HuH-7 (cell line): ENCODE data around the gene PAGR1.
"Not testable (repeated sequence)": the region's sequence is repeated elsewhere in the genome, so short reads cannot be mapped to it uniquely, and the experiment has no call there.

ENCODE experiments used
- DNase-seq: peaks from one replicate; pipeline ENCODE4 v3.0.0; 2011; ENCODE audit warnings: low spot score

The PAGR1 gene

GRCh38 chr16:29791845-29792807 is 23.8 kb upstream of the PAGR1 start:
- no peak for DNase-seq

GRCh38 chr16:29793153-29793552 is 22.8 kb upstream of the PAGR1 start:
- not testable (repeated sequence) for DNase-seq

DNA sequence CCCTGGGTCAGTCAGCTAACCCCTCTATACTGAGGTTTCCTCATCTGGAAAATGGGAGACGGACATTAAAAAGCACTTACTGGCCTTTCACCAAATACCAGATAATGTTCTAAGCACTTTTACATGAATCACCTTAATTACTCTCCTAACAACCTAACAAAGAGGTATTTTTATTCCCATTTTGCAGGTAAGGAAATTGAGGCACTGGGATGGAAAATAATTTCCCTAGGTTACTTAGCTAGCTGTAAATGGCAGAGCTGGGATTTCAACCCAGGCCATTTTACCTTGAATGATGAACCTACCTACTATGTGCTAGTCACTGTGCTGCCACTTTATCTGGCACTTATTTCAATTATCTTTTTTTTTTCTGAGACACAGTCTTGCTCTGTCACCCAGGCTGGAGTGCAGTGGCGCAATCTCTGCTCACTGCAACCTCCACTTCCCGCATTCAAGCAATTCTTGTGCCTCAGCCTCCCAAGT is 21.7 kb upstream of the PAGR1 start:
- DNase-seq = no peak

DNA sequence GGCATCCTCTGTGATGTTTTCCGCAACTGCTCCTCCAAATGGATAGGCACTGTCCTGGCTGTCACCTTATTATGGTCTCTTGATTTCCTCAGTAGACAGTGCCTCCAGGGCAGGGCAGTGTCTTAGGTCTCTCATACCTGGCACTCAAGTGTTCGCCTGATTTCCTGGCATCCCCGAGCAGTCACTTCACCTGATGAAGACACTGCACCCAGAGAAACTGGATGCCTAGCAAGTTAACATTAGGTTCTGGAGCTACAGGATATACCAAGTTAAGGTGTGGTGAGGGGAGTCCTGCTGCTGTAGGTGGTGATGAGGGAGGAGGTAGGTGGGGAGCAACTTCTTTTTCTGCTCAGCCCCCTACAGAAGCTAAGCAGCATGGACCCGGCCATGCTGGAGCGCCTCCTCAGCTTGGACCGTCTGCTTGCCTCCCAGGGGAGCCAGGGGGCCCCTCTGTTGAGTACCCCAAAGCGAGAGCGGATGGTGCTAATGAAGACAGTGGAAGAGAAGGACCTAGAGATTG is 13.5 kb upstream of the PAGR1 start:
- no peak for DNase-seq

GRCh38 chr16:29804020-29804419 is 11.9 kb upstream of the PAGR1 start:
- DNase-seq = no peak

DNA sequence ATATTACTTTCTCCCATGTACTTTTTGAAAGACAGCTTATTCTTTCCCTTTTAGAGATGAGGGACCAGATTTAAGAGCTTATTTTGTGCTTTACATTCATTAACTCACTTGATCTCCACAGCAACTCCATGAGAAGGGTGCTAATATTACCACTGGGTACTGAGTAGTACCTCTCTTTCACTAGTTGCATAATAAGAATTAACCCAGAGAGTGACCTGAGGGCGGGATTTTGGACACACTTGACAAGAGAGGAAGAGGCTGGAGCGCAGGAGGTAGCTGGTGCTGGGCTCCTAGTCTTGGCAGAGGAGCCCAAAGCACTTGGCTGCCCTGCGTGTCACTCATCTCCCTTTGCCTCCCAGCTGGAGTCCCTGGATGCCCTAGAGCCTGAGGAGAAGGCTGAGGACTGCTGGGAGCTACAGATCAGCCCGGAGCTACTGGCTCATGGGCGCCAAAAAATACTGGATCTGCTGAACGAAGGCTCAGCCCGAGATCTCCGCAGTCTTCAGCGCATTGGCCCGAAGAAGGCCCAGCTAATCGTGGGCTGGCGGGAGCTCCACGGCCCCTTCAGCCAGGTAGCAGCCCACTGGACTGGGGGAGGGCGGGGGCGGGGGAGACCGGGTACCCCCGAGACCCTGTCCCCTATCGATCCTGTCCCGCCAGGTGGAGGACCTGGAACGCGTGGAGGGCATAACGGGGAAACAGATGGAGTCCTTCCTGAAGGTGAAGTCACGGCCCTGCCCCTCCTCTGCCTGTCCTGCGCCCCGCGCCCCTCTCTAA is 11.3 kb upstream of the PAGR1 start:
- DNase-seq = no peak

DNA sequence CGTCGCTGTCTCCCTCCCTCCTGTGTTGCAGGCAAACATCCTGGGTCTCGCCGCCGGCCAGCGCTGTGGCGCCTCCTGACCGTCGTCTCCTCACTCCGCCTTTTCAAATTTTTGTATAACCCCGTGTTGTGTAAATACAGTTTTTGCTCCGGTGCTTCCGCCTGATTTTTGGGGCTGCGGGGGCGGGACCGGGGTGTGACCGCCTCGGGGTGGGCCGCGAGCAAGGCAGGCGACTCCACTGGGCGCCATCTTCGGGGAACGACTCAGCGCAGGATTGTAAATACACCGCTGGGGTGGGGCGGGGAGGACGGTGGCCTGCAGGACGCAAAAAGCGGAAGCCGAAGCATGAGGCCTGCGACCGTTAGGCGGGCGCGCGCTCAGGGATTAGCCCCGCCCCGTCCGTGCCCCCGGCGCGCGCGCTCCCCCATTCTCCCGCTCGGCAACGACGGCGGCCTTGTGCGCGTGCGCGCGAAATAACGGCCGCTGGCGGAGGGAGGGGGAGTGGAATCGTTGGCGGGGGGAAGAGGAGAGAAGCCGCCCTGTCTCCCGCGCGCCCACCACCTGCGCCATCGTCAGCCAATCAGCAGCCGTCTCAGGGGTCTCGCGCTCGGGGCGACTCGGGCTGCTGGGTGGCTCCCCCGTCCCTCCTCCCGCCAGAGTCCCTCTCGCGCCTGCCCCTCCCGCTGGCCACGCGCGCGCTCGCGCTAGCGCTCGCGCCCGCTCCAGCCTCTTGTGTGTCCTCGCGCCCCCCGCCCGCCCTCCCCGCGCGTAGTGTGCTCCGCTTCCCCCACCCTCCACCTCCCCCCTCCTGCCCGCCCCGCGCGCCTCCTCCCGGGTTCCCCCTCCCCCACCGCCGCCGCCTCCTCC is 10.5 kb upstream of the PAGR1 start:
- DNase-seq = peak; percentile 92

GRCh38 chr16:29806099-29806579 is 9.8 kb upstream of the PAGR1 start, which contains the start of gene MAZ:
MAZ (plus strand) TSS chr16:29806529; CDS start chr16:29806702, 173 bp downstream.
- peak; percentile 84 for DNase-seq

GRCh38 chr16:29806641-29807425 is 9.1 kb upstream of the PAGR1 start:
- DNase-seq = peak; percentile 71

DNA sequence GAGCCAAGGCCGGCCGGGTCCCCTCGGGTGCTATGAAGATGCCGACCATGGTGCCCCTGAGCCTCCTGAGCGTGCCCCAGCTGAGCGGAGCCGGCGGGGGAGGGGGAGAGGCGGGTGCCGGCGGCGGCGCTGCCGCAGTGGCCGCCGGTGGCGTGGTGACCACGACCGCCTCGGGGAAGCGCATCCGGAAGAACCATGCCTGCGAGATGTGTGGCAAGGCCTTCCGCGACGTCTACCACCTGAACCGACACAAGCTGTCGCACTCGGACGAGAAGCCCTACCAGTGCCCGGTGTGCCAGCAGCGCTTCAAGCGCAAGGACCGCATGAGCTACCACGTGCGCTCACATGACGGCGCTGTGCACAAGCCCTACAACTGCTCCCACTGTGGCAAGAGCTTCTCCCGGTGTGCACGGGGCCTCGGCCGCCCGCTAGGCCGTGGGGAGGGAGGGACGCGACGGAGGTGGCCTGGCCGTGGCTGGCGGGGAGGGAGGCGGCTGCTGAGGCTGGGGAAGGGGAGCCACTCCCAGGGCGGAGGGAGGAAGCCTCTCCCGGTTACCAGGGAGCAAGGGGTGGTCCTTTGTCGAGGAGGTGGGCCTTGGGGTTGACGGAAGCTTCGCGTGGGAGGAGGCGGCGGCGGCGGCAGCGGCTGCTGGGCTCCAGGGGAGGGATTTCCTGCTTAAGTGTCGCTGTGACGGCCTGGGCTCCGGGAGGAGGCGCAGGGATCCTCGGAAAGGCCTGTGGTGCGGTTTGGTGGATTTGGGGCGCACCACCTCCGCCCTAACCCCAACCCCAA is 8.3 kb upstream of the PAGR1 start:
- DNase-seq = peak; percentile 82

DNA sequence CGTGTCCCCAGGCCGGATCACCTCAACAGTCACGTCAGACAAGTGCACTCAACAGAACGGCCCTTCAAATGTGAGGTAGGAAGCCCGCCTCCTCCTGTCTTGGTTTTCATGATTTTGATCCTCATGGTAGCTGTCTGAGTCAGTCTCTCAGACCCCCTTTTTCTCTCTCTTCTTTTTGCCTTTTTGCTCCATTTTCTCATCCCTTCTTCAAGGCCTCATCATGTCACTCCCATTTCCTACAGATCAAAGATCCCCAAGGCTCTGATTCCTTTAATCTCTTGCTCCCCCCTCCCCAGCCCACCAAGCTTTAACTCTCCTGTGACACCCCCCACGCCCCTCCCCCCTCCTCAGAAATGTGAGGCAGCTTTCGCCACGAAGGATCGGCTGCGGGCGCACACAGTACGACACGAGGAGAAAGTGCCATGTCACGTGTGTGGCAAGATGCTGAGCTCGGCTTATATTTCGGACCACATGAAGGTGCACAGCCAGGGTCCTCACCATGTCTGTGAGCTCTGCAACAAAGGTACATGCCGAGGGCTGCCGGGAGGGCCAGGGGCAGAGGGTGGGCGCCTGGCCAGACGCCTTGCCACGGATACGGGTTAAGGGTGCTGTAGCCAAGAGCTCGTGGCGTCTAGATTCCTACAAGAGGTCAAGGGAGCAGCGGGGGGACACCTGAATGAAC is 7.6 kb upstream of the PAGR1 start:
- no peak for DNase-seq

- DNase-seq = no peak
Observed at GRCh38 chr16:29809031-29809747, 6.8 kb upstream of the PAGR1 start.

- DNase-seq = no peak
Observed at GRCh38 chr16:29809850-29810698, 5.9 kb upstream of the PAGR1 start.

DNA sequence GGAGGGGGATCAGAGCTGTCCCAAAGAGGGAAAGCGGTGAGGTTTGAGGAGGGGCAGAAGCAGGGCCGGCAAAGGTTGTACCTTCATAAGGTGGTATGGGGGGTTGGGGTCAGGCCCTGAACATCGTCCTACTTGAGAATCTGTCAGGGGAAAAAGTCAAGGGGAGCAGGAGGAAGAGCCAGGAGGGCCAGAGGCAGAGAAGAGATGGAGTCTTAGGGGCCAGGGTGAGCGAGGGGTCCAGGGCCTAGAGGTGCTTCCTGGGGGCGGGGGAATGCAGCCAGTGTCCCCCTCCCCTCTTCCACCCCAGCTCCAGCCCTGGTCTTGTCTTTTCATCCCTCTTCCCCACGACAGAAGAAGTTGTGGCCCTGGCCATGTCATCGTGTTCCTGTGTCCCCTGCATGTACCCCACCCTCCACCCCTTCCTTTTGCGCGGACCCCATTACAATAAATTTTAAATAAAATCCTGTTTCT is 5.2 kb upstream of the PAGR1 start:
- no peak for DNase-seq

DNA sequence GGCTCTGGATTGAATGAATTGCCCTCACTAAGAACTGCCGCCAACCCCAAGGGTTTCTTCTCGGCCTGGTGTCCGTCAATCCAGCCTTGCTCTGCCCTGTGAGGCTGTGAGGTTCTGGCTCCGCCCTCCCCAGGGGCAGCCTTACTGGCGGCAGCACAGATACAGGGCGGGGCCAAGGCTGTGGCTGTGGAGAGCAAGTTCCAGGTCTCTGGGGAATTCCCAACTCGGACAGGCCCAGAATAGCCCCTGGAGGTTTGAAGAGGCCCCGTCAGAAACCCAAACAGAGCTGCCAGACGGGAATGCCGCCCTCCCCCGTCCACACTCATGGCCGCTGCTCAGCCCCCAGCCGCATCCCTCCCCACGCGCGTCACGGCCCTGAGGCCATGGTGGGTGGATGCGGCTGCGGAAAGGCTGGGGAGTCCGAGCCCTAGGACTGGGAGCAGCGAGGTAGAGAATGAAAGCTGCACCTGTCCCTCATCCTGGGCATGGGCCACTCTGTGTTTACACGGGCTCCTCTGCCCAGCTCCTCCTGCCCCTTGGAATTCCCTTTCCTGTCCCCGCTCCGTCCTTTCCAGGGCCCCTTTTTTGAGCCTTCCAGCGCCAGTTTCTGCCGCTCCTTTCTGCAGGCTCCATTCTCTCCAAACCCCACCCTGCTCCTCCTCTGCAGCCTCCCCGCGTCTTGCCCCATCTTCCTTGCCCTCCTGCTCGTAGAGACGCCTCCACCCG is 4.6 kb upstream of the PAGR1 start:
- DNase-seq = peak; percentile 96

DNA sequence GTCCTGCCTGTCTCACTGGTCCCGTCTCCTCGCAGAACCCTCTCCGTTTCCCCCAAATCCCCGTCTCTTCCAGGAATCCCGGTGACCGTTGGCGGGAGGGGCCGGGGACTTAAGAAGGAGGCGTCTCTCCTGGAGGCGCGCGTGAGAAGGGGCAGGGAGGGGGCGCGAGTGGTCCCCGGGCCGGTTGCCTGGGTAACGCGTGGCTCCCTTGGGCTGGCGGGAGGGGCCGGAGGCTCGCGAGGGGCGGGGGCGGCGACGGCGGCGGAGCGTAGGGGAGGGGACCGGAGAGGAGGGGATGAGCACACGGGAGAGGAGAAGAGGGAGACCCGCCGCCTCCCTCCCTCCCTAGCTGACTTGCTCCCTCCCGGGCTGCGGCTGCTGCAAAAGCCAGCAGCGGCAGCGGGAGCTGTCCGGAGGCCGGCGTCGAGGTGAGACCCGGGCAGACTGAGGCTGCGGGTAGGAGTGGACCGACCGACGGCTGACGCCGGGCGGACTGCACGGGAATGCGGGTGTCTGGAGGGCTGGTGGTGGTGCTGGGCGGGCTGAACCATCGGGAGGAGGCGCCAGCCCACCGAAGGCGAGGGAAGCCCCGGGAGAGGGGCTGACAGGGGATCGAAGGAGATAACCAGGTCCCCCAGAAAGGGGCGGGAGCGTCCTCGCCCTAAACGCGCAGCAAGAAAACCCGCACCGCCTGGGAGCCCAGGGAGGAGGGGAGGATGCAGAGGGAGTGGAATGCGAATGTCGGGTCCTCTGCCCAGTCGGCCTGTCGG is 3.9 kb upstream of the PAGR1 start, which contains the start of gene PRRT2:
Gene PRRT2 (plus strand): TSS at position 298 of the 770 bp plus-strand sequence. CDS start 862 bp downstream, outside the sequence.
- DNase-seq = peak; percentile 71
